ENCODE results near the gene TMEM179B. TPM values are rescaled to one million over a fixed set of nuclear protein-coding genes. Genes with fewer than 3 reads are reported as not detected.

TMEM179B gene
- total and polyA plus RNA-seq, 9 of the 15 experiments (the other 6 are each of a cell fraction or from before 2014, with no cell fraction given): 27.7 to 105 (median 37.0) TPM

GRCh38 chr11:62831520-62832335 lies 44.5 kb downstream of the TMEM179B start, which contains the start of gene STX5 (continued):
- TF ChIP-seq ZNF655 (CRISPR knock-in tag; IDR thresholded peaks at IDR 0.05) (no peak), NCOA4 (IDR thresholded peaks at IDR 0.05; ENCODE audit: partially characterized antibody) (no peak), NCOA6 (IDR thresholded peaks at IDR 0.05) (no peak), YBX1 (IDR thresholded peaks at IDR 0.05) (no peak), TRIM28 (IDR thresholded peaks at IDR 0.05) (no peak), XRCC5 (IDR thresholded peaks at IDR 0.05; ENCODE audit: low read depth, low read length) (no peak), ZNF780A (CRISPR knock-in tag; IDR thresholded peaks at IDR 0.05) (no peak), POLR3A (IDR thresholded peaks at IDR 0.05; ENCODE audit: borderline replicate concordance, extremely low read depth, insufficient read depth, insufficient read length) (no peak), TCF7L2 (IDR thresholded peaks at IDR 0.05; ENCODE audit: low read depth, low read length) (no peak), RB1 (IDR thresholded peaks at IDR 0.05; ENCODE audit: low read depth) (no peak; the same call in 1 of the 2 replicates), CREB5 (CRISPR knock-in tag; IDR thresholded peaks at IDR 0.05) (no peak), PURB (CRISPR knock-in tag; IDR thresholded peaks at IDR 0.05; ENCODE audit: low read depth) (no peak), RCOR1 (IDR thresholded peaks at IDR 0.05; ENCODE audit: borderline replicate concordance in 1 of 2, low read depth in 2 of 2, low read length in 2 of 2) (no peak), MYNN (IDR thresholded peaks at IDR 0.05) (no peak; the same call in 1 of the 2 replicates), MYNN (CRISPR knock-in tag; IDR thresholded peaks at IDR 0.05) (no peak), CREB3 (tag; conservative IDR thresholded peaks at IDR 0.05; ENCODE audit: low read depth) (peak; percentile 94; the same call in 1 of the 2 replicates), MBD1 (CRISPR knock-in tag; IDR thresholded peaks at IDR 0.05) (no peak), HNRNPH1 (optimal IDR thresholded peaks at IDR 0.05; ENCODE audit: low read depth, low read length) (no peak), ZNF644 (tag; IDR thresholded peaks at IDR 0.05; ENCODE audit: low read depth) (no peak), KDM2B (CRISPR knock-in tag; IDR thresholded peaks at IDR 0.05) (no peak), SRSF1 (IDR thresholded peaks at IDR 0.05; ENCODE audit: low read depth, low read length) (no peak), ZNF395 (CRISPR knock-in tag; IDR thresholded peaks at IDR 0.05) (no peak), ZNF778 (CRISPR knock-in tag; IDR thresholded peaks at IDR 0.05) (no peak)
